Measurements from ENCODE around the gene ZNF32.
A peak's percentile ranks its signal among the peaks of the same experiment; 100 is the strongest.

Gene ZNF32

GRCh38 chr10:43673471-43673870 is 24.8 kb upstream of the ZNF32 start:
- no peak overlapping the region for H3K27ac ChIP-seq (replicated peaks)
- no peak for TF ChIP-seq REST (IDR thresholded peaks at IDR 0.05; ENCODE audit: insufficient replicate concordance, low read depth)
- TF ChIP-seq CTCF (IDR thresholded peaks at IDR 0.05; ENCODE audit: insufficient read depth, low read length): no peak
- no peak for TF ChIP-seq GABPA (IDR thresholded peaks at IDR 0.05; ENCODE audit: low read depth)
- DNase-seq (ENCODE audit: low read depth in 1 of 2, low spot score in 1 of 2): no peak

GRCh38 chr10:43671659-43672531 is 23.2 kb upstream of the ZNF32 start:
- TF ChIP-seq REST (IDR thresholded peaks at IDR 0.05; ENCODE audit: insufficient replicate concordance, low read depth): no peak
- peak; percentile 55 for TF ChIP-seq CTCF (IDR thresholded peaks at IDR 0.05; ENCODE audit: insufficient read depth, low read length)
- peak; percentile 43 to 49 for DNase-seq (ENCODE audit: low read depth in 1 of 2, low spot score in 1 of 2)

More at GRCh38 chr10:43673471-43673870, 24.8 kb upstream of the ZNF32 start:
- Histone ChIP-seq H3K4me3 (replicated peaks; ENCODE audit: insufficient read depth, low read length) (no peak overlapping the region), H3K27me3 (ENCODE audit: insufficient read depth, poor library complexity, severe bottlenecking) (peaks cover 4% of the 10 kb centered on the region)

GRCh38 chr10:43669386-43669785 is 20.7 kb upstream of the ZNF32 start:
- H3K27ac ChIP-seq (replicated peaks): no peak overlapping the region
- H3K4me3 ChIP-seq (replicated peaks; ENCODE audit: insufficient read depth, low read length): no peak overlapping the region
- no peak for TF ChIP-seq POLR2AphosphoS5 (IDR thresholded peaks at IDR 0.05; ENCODE audit: low read depth)
- no peak for TF ChIP-seq SPI1 (IDR thresholded peaks at IDR 0.05; ENCODE audit: borderline replicate concordance, low read depth)
- no peak for TF ChIP-seq REST (IDR thresholded peaks at IDR 0.05; ENCODE audit: insufficient replicate concordance, low read depth)
- TF ChIP-seq GABPA (IDR thresholded peaks at IDR 0.05; ENCODE audit: low read depth): no peak
- no peak for TF ChIP-seq CTCF (IDR thresholded peaks at IDR 0.05; ENCODE audit: insufficient read depth, low read length)
- DNase-seq (ENCODE audit: low read depth in 1 of 2, low spot score in 1 of 2): no peak
- H3K27me3 ChIP-seq (ENCODE audit: insufficient read depth, poor library complexity, severe bottlenecking): peaks cover 12% of the 10 kb centered on the region

More at GRCh38 chr10:43671659-43672531, 23.2 kb upstream of the ZNF32 start:
- Histone ChIP-seq H3K4me3 (replicated peaks; ENCODE audit: insufficient read depth, low read length) (no peak overlapping the region), H3K27me3 (ENCODE audit: insufficient read depth, poor library complexity, severe bottlenecking) (peaks cover 10% of the 10 kb centered on the region), H3K27ac (replicated peaks) (no peak overlapping the region)
